Left lobe of liver (tissue), 2 donors: ENCODE data around the gene EHD4. TPM values are rescaled to one million over a fixed set of nuclear protein-coding genes. Genes with fewer than 3 reads are reported as not detected.
A peak's percentile ranks its signal among the peaks of the same experiment; 100 is the strongest.

Experiments used
- ATAC-seq: fragments of 200-7000 bp; cut with Tn5 transposase; one replicate; pipeline ENCODE4 v1.9.1; 2020; ENCODE audit warnings: mild to moderate bottlenecking, moderate library complexity
- DNase-seq: peaks from one replicate; pipeline ENCODE4 v3.0.0-alpha.2; 2020; ENCODE audit warnings: low spot score
- total RNA-seq: library from RNA; stranded (reverse); gene quantifications from one replicate; pipeline ENCODE4 v1.2.1, GENCODE V29; 2021
- donor health status: DM: no; HTN: no; CAD: no; lungs with moderate emphysema.
- donor health status: DM: no; HTN: yes; CAD: no.

The EHD4 gene
- total RNA-seq, 1 donor from 2014 or later: 5.3 TPM

DNA sequence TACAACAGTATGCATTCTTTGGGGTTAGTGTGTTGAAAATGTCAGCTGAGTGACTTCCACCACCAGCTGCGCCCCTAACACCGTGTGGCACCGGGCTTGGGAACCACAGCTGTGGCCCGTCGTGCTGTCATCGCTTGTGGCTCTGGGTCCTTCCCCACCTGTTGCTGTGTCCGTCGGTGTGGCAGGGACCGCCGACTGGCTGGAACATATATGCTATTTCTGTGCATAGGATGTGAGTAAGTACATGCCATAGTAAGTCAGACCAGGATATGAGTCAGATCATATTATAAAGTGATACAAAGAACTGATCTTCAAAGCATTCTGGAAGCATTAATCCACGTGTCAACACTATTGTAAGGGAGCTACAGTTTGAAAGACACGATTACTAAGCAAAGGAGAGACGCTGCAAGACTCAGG lies 31.9 kb downstream of the EHD4 start:
- no peak for DNase-seq
- ATAC-seq: no peak

- DNase-seq: no peak
Measured at GRCh38 chr15:41939986-41940385, 32.4 kb downstream of the EHD4 start.

DNA sequence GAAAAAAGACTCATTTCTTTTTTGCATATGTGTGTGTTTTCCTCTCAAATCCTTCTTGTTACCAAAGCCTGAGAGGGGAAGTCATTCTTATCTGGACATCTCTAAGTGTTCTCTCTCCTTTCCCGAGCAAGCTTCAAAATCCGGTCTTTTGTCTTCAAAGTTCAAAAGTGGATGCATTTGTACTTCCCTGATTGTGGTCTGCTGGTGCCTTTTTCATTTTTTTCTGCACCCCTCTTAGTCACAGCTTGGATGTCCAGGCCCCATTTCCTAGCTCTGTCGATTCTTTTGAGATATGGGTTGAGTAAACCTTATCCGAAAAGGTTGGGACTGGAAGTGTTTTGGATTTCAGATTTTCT lies 34.8 kb downstream of the EHD4 start:
- DNase-seq: no peak
- no peak for ATAC-seq

More at GRCh38 chr15:41939986-41940385, 32.4 kb downstream of the EHD4 start:
- ATAC-seq: no peak

GRCh38 chr15:41936649-41937567 lies 35.4 kb downstream of the EHD4 start:
- ATAC-seq (peak; percentile 48), DNase-seq (no peak)

- ATAC-seq: no peak
- no peak for DNase-seq
Measured at GRCh38 chr15:41936155-41936554, 36.2 kb downstream of the EHD4 start.

- DNase-seq (no peak), ATAC-seq (no peak)
Measured at GRCh38 chr15:41935566-41936020, 36.8 kb downstream of the EHD4 start.

- no peak for DNase-seq
- ATAC-seq: no peak
Measured at GRCh38 chr15:41934843-41935242, 37.5 kb downstream of the EHD4 start.

DNA sequence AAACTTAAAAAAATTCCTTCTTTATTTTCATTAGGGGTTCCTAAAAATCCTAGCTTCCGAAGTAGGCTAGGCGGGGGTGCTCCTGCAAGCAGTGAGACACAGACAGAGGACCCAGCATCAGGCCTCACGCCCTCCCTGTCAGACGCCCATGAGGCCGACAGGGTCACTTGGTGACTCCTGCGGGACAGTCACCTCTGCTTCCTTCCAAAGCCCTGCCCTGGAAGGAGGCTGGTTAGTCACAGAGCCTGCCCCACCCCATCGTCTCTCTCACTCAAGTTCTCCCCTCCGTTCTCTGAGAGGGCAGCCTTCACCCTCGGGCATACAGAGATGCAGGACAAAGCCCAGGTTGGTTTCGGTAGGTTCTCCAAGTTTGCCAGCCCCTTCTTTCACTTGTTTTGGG lies 38.6 kb downstream of the EHD4 start:
- DNase-seq: no peak

DNA sequence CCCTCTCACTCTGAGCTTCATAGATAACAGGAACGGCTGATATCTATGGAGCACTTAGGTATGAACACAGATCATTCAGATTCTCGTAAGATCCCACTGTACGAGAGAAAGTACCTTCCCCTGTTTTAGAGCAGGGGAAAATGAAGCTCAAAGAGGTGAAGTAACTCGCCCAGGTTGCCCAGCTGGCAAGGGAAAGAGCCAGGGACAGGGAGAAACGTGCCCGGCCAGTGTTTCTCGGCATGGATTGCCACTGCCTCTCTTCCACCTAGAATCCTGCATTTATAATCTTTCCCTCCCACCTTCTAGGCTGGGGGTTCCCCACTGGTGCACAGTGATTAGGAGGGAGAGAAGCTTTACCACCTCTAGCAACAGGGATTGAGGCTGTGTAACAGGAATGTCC lies 39.0 kb downstream of the EHD4 start:
- DNase-seq: no peak
- no peak for ATAC-seq

More for the DNA sequence above, 38.6 kb downstream of the EHD4 start:
- no peak for ATAC-seq

- no peak for DNase-seq
- ATAC-seq: no peak
Measured at GRCh38 chr15:41932511-41933289, 39.7 kb downstream of the EHD4 start.

GRCh38 chr15:41932101-41932500 lies 40.3 kb downstream of the EHD4 start:
- no peak for DNase-seq

DNA sequence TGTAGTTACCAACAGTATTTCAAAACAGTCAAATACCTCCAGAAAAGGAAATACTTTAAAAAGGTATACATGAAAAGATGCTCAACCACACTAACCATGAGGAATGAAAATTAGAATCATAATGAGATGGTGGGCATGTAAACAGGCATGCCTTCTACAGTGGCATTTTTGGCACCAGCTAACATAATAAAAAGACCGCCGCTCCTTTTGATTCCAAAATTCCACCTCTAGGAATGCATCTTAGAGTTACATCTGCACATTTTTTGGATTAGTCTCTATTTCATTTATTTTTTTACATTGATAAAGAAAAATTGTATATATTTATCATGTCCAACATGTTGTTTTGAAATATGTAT lies 41.5 kb downstream of the EHD4 start:
- DNase-seq (no peak), ATAC-seq (no peak)

More at GRCh38 chr15:41932101-41932500, 40.3 kb downstream of the EHD4 start:
- ATAC-seq: no peak

GRCh38 chr15:41930221-41930866 lies 42.0 kb downstream of the EHD4 start:
- DNase-seq (no peak), ATAC-seq (peak; percentile 27)

GRCh38 chr15:41928637-41929620 lies 43.4 kb downstream of the EHD4 start:
- no peak for DNase-seq
- ATAC-seq: peak; percentile 9

GRCh38 chr15:41928100-41928499 lies 44.3 kb downstream of the EHD4 start:
- no peak for DNase-seq
- peak; percentile 73 for ATAC-seq

GRCh38 chr15:41927536-41927935 lies 44.8 kb downstream of the EHD4 start:
- ATAC-seq (no peak), DNase-seq (no peak)

GRCh38 chr15:41926185-41927056 lies 45.9 kb downstream of the EHD4 start:
- DNase-seq (peak; percentile 61), ATAC-seq (peak; percentile 85)

- DNase-seq (no peak), ATAC-seq (no peak)
Measured at GRCh38 chr15:41925086-41925608, 47.2 kb downstream of the EHD4 start.
